HG03159 (cell line): ENCODE measurements around the gene GIN1.
A peak's percentile ranks its signal among the peaks of the same experiment; 100 is the strongest.
"Not testable (repeated sequence)": the region's sequence is repeated elsewhere in the genome, so short reads cannot be mapped to it uniquely, and the experiment has no call there.

Experiments
- ATAC-seq: cut with Tn5 transposase; IDR thresholded peaks from one replicate; pipeline ENCODE4 v1.9.1; 2021; ENCODE audit warnings: mild to moderate bottlenecking, moderate library complexity; ENCODE audit not compliant: unreplicated experiment

Gene GIN1, protein sequence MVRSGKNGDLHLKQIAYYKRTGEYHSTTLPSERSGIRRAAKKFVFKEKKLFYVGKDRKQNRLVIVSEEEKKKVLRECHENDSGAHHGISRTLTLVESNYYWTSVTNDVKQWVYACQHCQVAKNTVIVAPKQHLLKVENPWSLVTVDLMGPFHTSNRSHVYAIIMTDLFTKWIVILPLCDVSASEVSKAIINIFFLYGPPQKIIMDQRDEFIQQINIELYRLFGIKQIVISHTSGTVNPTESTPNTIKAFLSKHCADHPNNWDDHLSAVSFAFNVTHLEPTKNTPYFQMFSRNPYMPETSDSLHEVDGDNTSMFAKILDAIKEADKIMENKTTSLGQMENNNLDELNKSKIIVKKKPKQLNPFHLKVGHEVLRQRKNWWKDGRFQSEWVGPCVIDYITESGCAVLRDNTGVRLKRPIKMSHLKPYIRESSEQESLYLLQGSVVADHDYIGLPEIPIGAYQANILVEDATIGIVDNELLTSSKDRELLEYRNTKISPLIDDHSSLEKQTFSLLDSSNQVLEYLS

DNA sequence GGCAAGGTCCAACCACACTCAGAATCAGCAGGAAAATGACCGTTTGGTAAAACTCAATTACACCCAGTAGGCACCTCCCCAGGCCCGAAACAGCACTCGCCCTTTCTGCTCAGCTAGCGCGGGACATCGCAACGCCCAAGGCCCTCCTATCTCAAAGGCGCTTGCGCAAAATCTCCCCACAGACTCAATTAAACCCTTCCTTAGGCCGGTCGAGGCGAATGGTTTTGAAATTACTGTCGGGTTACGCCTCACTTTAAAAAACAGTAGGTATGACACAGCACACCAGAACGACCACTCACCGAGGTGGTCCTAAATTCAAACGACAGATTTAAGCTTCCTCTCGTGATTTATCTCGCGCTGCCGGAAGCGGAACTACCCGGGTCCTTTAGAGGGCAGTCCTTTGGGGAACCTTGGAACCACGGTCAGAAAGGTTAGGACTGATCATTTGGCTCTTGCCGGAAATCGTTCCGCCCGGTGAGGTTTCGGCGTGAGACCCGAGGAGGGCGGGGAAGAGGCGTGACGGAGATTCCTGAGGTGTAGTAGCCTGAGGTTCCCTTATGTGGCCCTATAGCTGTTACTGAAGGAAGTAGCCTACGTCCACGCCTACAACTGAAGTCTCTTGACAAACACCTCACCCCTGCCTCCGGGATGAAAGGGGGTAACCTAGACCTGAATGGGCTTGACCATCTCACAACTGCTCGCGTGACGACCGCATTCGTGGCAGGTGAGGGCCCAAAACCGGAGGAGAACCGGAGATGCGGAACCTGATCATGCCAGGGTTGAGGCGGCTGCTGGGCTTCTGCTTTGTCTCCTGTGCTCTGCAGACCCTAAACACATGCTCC, at the start of gene GIN1, which contains the start of gene PPIP5K2:
GIN1 (minus strand) TSS at position 374 of the 842 bp plus-strand sequence. CDS start 11,431 bp downstream, outside the sequence.
PPIP5K2 (plus strand) TSS at position 537 of the 842 bp plus-strand sequence. CDS start 9,289 bp downstream, outside the sequence.
- peak; percentile 92 for ATAC-seq

DNA sequence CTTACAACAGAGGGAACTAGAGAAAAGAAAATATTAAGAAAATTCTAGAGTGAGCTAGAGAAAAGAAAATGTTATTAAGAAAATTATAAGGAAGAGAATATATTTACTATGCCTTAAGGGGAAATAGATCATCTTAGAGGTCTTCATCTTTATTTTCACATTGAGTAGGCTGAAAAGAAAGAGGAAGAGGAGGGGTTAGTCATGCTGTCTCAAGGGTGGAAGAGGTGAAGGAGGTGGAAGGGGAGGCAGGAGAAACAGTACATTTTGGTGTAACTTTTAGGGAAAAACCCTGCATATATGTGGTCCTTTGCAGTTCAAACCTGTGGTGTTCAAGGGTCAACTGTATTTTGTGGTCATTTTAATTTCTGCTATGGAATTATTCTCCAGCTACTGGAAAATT, 46.8 kb upstream of the GIN1 start:
- ATAC-seq = no peak

GRCh38 chr5:103151156-103151555, 31.2 kb upstream of the GIN1 start:
- no peak for ATAC-seq

DNA sequence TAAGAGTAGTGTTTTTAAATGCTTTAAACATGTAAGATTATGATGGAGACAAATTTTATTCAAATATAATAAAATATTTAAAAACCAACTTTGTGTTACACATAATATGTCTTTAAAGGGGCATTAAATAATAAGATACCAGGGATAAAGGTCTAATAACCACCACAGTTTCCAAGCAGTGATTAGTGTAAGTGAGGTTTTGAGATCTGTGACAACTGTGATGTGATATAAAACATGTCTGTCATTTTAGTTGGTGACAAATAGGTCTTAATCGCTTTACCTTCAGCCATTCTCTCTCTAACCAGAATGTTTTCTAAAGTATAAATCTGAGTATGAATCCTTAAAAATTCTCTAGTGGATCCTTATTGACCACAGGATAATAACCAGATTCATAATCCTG, 28.3 kb upstream of the GIN1 start:
- no peak for ATAC-seq

DNA sequence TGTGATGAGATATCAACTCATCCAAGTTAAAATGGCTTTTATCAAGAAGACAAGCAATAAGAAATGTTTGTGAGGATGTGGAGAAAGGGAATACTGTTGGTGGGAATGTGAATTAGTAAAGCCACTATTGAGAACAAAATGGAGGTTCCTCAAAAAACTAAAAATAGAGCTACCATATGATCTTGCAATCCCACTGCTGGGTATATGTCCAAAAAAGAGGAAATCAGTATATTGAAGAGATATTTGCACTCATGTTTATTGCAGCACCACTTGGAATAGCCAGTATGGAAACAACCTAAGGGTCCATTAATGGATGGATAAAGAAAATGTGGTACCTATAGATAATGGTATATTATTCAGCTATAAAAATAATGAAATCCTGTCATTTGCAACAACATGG, 25.3 kb upstream of the GIN1 start:
- no peak for ATAC-seq

DNA sequence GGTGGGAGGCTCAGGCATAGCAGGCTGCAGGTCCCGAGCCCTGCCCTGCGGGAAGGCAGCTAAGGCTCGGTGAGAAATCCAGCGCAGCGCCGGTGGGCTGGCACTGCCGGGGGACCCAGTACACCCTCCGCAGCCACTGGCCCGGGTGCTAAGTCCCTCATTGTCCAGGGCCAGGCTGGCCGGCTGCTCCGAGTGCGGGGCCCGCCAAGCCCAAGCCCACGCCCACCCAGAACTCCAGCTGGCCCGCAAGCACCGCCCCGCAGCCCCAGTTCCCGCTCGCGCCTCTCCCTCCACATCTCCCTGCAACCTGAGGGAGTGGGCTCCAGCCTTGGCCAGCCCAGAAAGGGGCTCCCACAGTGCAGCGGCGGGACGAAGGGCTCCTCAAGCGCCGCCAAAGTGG, 22.2 kb upstream of the GIN1 start:
- ATAC-seq = not testable (repeated sequence)

DNA sequence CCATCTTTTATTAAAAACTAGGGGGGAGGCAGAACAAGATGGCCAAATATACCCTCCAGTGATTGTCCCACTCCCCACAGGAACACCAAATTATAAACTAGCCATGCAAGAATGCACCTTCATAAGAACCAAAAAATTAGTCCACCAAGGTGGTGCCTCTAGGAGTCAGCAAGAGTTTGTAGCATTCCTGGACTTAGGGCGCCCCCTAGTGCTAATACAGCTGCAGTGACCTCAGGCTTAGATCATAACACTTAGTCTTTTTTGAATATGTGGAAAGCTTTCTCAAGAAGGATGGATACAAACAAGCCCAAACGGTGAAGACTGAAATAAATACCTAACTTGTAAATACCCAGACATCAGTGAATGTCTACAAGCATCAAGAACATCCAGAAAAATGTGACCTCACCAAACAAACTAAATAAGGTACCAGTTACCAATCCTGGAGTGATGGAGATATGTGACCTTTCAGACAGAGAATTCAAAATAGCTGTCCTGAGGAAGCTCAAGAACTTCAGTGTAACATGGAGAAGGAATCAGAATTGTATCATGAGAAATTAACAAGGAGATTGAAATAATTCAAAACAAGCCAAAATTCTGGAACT, 19.4 kb upstream of the GIN1 start:
- peak; percentile 98 for ATAC-seq

DNA sequence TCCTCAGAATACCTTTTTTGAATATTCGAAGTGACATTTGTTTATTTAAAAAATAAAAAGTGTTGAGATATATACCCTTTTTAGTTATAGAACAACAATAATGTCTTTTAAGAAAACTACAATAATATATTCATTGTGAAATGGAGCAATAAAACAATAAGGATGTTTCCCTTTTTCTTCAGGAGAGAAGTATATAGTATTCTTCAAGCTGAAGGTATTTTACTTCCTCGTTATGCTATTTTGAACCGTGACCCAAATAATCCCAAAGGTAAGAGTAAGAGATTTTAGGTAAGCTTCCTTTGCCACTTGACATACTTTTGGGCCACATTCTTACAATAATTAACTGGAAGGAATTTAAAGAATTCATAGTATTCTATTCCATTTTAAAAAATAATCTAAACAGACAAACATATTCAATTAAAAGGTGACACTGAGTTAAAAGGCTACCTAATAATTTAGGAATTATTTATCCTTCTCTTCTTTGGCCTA, 18.3 kb upstream of the GIN1 start:
- no peak for ATAC-seq

DNA sequence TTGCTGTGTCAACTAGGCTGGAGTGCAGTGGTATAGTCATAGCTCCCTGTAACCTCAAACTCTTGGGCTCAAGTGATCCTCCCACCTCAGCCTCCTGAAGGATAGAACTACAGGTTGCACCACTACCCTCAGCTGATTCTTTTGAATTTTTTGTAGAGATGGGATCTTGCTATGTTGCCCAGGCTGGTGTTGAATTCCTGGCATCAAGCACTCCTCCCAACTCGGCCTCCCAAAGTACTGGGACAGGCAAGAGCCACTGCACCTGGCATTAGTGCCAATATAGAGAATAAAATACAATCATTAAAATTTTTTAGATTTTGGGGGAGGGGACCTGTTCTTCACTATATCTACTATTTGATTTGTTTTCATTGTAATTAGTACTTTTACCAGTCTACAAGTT, 15.5 kb upstream of the GIN1 start:
- no peak for ATAC-seq

GRCh38 chr5:103133231-103133630, 13.3 kb upstream of the GIN1 start:
- no peak for ATAC-seq

GRCh38 chr5:103132684-103133083, 12.7 kb upstream of the GIN1 start:
- ATAC-seq = no peak

DNA sequence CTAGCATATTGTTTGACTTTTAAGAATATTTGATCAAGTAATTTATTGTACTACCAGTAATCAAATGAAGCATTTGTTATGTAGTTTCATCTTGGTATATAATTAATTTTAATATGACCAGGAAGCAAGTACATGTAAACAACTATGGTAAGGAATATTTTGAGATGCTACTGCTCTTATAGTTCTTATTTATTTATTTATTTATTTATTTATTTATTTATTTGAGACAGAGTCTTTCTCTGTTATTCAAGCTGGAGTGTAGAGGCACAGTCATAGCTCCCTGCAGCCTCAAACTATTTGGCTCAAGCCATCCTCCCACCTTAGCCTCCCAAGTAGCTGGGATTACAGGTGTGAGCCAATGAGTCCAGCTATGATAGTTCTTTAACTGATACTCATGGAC, 8.3 kb upstream of the GIN1 start:
- no peak for ATAC-seq

DNA sequence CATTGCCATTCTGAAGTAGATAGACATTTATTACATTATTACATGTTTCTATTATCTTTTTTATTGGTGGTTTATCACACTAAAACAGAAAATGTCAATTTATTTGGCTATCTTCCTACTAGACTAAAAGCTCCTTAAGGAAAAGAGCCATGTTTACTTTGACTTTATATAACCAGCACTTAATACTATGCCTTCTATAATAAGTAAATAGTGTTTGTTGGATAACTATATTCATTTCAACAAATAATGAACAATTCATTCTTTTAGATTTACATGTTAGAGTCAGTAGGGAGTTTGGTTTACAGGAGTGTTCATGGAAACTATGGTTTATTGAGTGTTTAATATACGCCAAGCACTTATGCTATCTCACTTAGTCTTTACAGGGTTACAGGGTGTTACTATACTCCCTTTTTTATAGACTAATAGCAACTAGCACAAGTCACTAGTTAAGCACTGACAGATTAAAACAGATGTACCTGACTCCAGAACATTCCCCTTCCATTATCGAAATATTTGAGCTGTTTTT, 7.4 kb upstream of the GIN1 start:
- no peak for ATAC-seq

DNA sequence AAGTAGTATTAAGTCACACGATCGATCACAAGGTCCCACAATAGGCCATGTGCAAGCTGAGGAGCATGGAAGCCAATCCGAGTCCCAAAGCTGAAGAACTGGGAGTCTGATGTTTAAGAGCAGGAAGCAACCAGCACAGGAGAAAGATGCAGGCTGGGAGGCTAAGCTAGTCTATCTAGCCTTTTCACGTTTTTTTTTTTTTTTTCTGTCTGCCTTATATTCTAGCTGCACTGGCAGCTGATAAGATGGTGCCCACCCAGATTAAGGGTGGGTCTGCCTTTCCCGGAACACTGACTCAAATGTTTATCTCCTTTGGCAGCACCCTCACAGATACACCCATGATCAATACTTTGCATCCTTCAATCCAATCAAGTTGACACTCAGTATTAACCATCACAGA, 6.6 kb upstream of the GIN1 start:
- no peak for ATAC-seq

DNA sequence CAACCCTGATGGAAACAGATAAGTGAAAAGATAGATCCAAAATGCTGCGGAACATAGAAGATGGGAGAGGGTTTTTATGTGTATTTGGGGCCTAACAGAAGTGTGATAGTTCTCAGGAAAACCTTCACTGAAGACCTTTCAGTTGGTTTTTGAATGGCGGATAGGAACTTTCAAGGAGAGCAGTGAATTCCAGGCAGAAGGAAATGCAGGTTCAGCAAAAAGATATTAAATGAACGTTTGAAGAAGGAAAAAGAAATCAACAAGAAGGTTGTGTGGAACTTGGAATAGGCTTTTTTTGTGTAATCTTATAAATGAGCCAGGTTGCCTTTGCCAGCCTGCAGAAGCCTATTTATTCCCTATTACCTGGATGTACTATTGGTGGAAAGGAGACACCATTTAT, 2.3 kb upstream of the GIN1 start:
- ATAC-seq = no peak

DNA sequence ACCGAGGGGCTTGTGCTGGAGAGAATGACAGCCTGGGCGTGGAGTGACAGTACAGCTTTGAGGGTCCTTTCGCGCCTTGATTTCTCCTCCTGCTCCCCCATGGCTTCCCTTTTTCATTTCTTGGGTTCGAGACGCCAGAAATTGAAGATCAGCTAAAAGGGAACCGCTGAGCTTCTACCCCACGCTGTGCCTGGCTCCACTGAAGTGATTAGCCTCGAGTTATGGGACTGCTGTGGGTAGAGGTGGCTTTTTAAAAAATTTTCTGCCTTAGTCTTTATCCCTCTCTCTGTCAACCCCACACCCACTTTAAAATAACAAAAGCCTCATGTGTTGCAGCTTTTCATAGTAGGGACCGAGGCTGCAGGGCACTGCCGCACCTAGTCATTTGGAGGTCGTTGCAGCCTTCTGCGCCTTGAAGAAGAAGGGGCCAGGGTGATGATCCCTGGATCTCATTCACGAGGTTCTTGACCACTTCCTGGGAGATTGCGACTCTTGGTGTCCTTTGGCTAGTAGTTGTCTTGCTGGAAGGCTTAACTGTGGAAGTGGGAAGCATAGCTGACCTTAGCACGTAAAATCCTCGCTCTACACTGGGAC, 766 bp upstream of the GIN1 start:
- ATAC-seq = no peak

DNA sequence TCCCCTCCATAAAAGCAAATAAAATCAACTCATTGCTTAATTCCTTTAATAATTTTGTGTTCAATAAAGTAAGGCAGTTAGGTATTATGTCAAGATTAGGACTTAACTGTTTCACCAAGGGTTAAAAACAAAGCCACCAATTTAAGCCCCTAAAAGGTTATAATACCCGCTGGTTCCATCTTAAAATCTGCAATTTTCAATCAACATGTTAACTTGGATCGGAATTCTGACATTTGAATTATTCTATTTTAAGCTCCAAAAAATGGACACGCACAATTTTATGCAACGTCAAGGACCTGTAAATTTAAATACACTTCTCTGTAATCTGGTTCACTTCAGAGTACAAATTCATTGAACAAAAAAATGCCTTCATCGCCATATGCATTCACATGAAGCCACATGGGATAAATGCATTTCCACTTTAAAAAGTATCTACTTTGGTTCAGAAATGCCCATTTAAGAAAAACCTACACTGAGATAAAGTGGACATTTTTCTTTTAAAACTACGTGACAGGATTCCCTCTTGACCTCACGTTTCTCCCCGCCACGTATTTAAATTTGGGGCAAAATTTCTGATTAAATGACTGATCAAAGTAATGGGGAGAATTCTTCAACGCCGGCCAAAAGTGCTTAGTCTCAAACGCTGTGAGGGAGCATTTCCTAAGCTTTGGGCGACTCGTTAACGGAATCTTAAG, 721 bp downstream of the GIN1 start:
- ATAC-seq = no peak

- no peak for ATAC-seq
Measured at GRCh38 chr5:103117471-103117991, 2.4 kb downstream of the GIN1 start.

DNA sequence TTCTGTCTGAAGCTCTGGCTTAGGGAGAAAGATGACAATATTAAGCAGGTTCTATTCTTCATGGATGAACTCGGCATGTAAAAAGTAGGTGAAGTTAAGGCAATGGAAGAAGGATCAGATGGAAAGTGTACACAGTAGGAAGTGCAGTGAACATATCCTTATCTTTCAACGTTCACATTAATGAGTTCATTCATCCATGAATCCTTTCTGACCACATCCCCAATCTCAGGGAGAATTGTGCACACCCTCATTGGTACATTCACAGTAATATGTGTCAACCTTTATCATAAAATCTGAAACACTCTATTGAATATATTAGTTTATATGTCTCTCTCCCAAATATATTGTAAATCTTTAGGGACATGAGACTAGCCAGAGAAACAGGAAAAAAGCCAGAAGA, 5.5 kb downstream of the GIN1 start:
- ATAC-seq = no peak

GRCh38 chr5:103112910-103113309, 7.0 kb downstream of the GIN1 start:
- ATAC-seq = no peak
